IMR-90 (cell line): ENCODE measurements around the gene RPTOR. TPM values are rescaled to one million over a fixed set of nuclear protein-coding genes. Genes with fewer than 3 reads are reported as not detected.

Experiments used
- ATAC-seq: fragments of 200-7000 bp; cut with Tn5 transposase; 2 replicates; pipeline ENCODE4 v1.9.1; 2020; ENCODE audit warnings: low read depth, mild to moderate bottlenecking, moderate library complexity
- BruUV-seq: library from RNA; stranded (reverse); fragments of 400-500 nt; replicated peaks from 2 replicates; lab custom pipeline; 2021; lab: Mats Ljungman, UMichigan
- CTCF ChIA-PET: fragments of 300-600 bp; formaldehyde crosslinking; extraction: SDS; loops from one replicate; lab custom pipeline; 2021; ENCODE audit warnings: antibody characterized with exemption; lab: Yijun Ruan, JAX
- POLR2A ChIA-PET: fragments of 300-600 bp; sonication (Branson Sonifier 250); formaldehyde crosslinking; loops from one replicate; lab custom pipeline; 2022; ENCODE audit warnings: antibody characterized with exemption; ENCODE audit not compliant: unreplicated experiment; lab: Charles Lee
- DNase-seq: peaks from one replicate; pipeline ENCODE4 v3.0.0; 2013
- H2AFZ ChIP-seq: replicated peaks from 2 replicates; pipeline ENCODE3; 2013; ENCODE audit warnings: low read length, mild to moderate bottlenecking; ENCODE audit not compliant: poor library complexity
- H2AK5ac ChIP-seq: 2 replicates; pipeline ENCODE4 v1.6.1; 2013; ENCODE audit warnings: low read depth, low read length, inconsistent platforms
- H2AK9ac ChIP-seq: replicated peaks from 2 replicates; pipeline ENCODE3; 2013; ENCODE audit warnings: mild to moderate bottlenecking, low read depth, low read length, moderate library complexity; ENCODE audit not compliant: poor library complexity
- H2BK120ac ChIP-seq: 2 replicates; pipeline ENCODE4 v1.6.1; 2013; ENCODE audit warnings: low read depth, low read length, inconsistent platforms
- H2BK15ac ChIP-seq: 3 replicates; pipeline ENCODE4 v1.6.1; 2013; ENCODE audit warnings: low read depth, low read length, inconsistent platforms
- H2BK20ac ChIP-seq: 2 replicates; pipeline ENCODE4 v1.6.1; 2013; ENCODE audit warnings: low read depth, mild to moderate bottlenecking, inconsistent platforms, low read length, moderate library complexity
- H2BK5ac ChIP-seq: 2 replicates; pipeline ENCODE4 v1.6.1; 2013; ENCODE audit warnings: mild to moderate bottlenecking, low read depth, low read length, inconsistent platforms; ENCODE audit not compliant: poor library complexity, severe bottlenecking
- H3K14ac ChIP-seq: replicated peaks from 2 replicates; pipeline ENCODE4 v1.6.1; 2013; ENCODE audit warnings: low read depth, low read length, inconsistent platforms
- H3K18ac ChIP-seq: 2 replicates; pipeline ENCODE4 v1.6.1; 2013; ENCODE audit warnings: low read depth, low read length, control low read depth
- H3K23ac ChIP-seq: 2 replicates; pipeline ENCODE4 v1.6.1; 2013; ENCODE audit warnings: low read depth, low read length, inconsistent platforms
- H3K27ac ChIP-seq: 2 replicates; pipeline ENCODE4 v1.5.1; 2013; ENCODE audit warnings: mild to moderate bottlenecking, control low read depth, low read length; ENCODE audit not compliant: insufficient read depth
- H3K27me3 ChIP-seq: 2 replicates; pipeline ENCODE4 v1.6.1; 2013; ENCODE audit warnings: low read length; ENCODE audit not compliant: control insufficient read depth, insufficient read depth
- H3K36me3 ChIP-seq: 2 replicates; pipeline ENCODE4 v1.6.1; 2013; ENCODE audit warnings: low read length, mixed read lengths; ENCODE audit not compliant: control insufficient read depth, insufficient read depth
- H3K4ac ChIP-seq: 2 replicates; pipeline ENCODE4 v1.6.1; 2013; ENCODE audit warnings: low read depth, low read length, inconsistent platforms
- H3K4me1 ChIP-seq: 2 replicates; pipeline ENCODE4 v1.6.1; 2013; ENCODE audit warnings: low read length, mixed read lengths; ENCODE audit not compliant: control insufficient read depth, insufficient read depth
- H3K4me2 ChIP-seq: 2 replicates; pipeline ENCODE4 v1.6.1; 2013; ENCODE audit warnings: low read depth, mild to moderate bottlenecking, control low read depth, low read length, moderate library complexity
- H3K4me3 ChIP-seq: 2 replicates; pipeline ENCODE4 v1.5.1; 2013; ENCODE audit warnings: low read depth, mild to moderate bottlenecking, control low read depth, low read length, moderate library complexity; ENCODE audit not compliant: insufficient read depth
- H3K56ac ChIP-seq: 2 replicates; pipeline ENCODE4 v1.6.1; 2013; ENCODE audit warnings: low read length, inconsistent platforms; ENCODE audit not compliant: insufficient read depth; ENCODE audit errors: extremely low read depth
- H3K79me1 ChIP-seq, 2 experiments: 2 replicates each; pipeline ENCODE4 v1.6.1; 2013; ENCODE audit warnings: low read length in 2 of 2, inconsistent platforms in 1 of 2, low read depth in 1 of 2
- H3K9ac ChIP-seq: 2 replicates; pipeline ENCODE4 v1.6.1; 2013; ENCODE audit warnings: low read depth, low read length, control low read depth
- H3K9me1 ChIP-seq: 2 replicates; pipeline ENCODE4 v1.6.1; 2013; ENCODE audit warnings: low read length, inconsistent platforms; ENCODE audit not compliant: insufficient read depth
- H3K9me3 ChIP-seq: 2 replicates; pipeline ENCODE4 v1.6.1; 2013; ENCODE audit warnings: low read length; ENCODE audit not compliant: control insufficient read depth, insufficient read depth
- H4K20me1 ChIP-seq: 2 replicates; pipeline ENCODE4 v1.6.1; 2013; ENCODE audit warnings: low read length, inconsistent platforms; ENCODE audit not compliant: insufficient read depth
- H4K5ac ChIP-seq: 2 replicates; pipeline ENCODE4 v1.6.1; 2013; ENCODE audit warnings: mild to moderate bottlenecking, low read depth, low read length, control low read depth
- H4K8ac ChIP-seq, 2 experiments: 2 replicates each; pipeline ENCODE4 v1.6.1; 2013; ENCODE audit warnings: low read depth in 2 of 2, low read length in 2 of 2, control low read depth in 1 of 2, inconsistent platforms in 1 of 2
- H4K91ac ChIP-seq: 2 replicates; pipeline ENCODE4 v1.6.1; 2013; ENCODE audit warnings: low read depth, low read length, inconsistent platforms; ENCODE audit not compliant: insufficient read depth
- BHLHE40 ChIP-seq: fragments of 150-350 bp; IDR thresholded peaks from 2 replicates; pipeline ENCODE4 v1.6.1; 2016; ENCODE audit warnings: mild to moderate bottlenecking, low read depth, low read length
- CEBPB ChIP-seq: IDR thresholded peaks from 2 replicates; pipeline ENCODE4 v1.6.1; 2012; ENCODE audit warnings: low read depth, low read length, improper control_type of control experiment
- CHD1 ChIP-seq: IDR thresholded peaks from 2 replicates; pipeline ENCODE4 v1.6.1; 2012; ENCODE audit warnings: low read depth, low read length, improper control_type of control experiment
- ELK1 ChIP-seq: fragments of 150-350 bp; IDR thresholded peaks from 2 replicates; pipeline ENCODE4 v1.6.1; 2016; ENCODE audit warnings: low read depth, mild to moderate bottlenecking, low read length, moderate library complexity, borderline replicate concordance
- MAFK ChIP-seq: IDR thresholded peaks from 2 replicates; pipeline ENCODE4 v1.6.1; 2012; ENCODE audit warnings: low read depth, low read length, improper control_type of control experiment
- MAZ ChIP-seq: IDR thresholded peaks from 2 replicates; pipeline ENCODE4 v1.6.1; 2012; ENCODE audit warnings: low read depth, mild to moderate bottlenecking, low read length, improper control_type of control experiment, moderate library complexity, borderline replicate concordance
- MXI1 ChIP-seq: IDR thresholded peaks from 2 replicates; pipeline ENCODE4 v1.6.1; 2012; ENCODE audit warnings: low read depth, mild to moderate bottlenecking, low read length, moderate library complexity, borderline replicate concordance
- NFE2L2 ChIP-seq: fragments of 150-350 bp; IDR thresholded peaks from 2 replicates; pipeline ENCODE4 v1.6.1; 2016; ENCODE audit warnings: low read depth, mild to moderate bottlenecking, low read length
- POLR2A ChIP-seq: IDR thresholded peaks from 2 replicates; pipeline ENCODE4 v1.6.1; 2012; ENCODE audit warnings: mild to moderate bottlenecking, low read depth, low read length
- RAD21 ChIP-seq: IDR thresholded peaks from 2 replicates; pipeline ENCODE4 v1.6.1; 2012; ENCODE audit warnings: low read length, improper control_type of control experiment
- RCOR1 ChIP-seq: IDR thresholded peaks from 2 replicates; pipeline ENCODE4 v1.6.1; 2012; ENCODE audit warnings: mild to moderate bottlenecking, low read length, improper control_type of control experiment; ENCODE audit not compliant: insufficient replicate concordance
- RFX5 ChIP-seq: IDR thresholded peaks from 2 replicates; pipeline ENCODE4 v1.8.0; 2012; ENCODE audit warnings: low read depth, mild to moderate bottlenecking, low read length, moderate library complexity
- SMC3 ChIP-seq: fragments of 150-350 bp; IDR thresholded peaks from 2 replicates; pipeline ENCODE4 v1.6.1; 2016; ENCODE audit warnings: low read depth, mild to moderate bottlenecking, antibody characterized with exemption, low read length, moderate library complexity
- USF2 ChIP-seq: fragments of 150-350 bp; IDR thresholded peaks from 2 replicates; pipeline ENCODE4 v1.6.1; 2017; ENCODE audit warnings: mild to moderate bottlenecking, antibody characterized with exemption, low read length, low read depth
- WGBS, 2 experiments: methylation state at CpG; one replicate each; pipeline versions ENCODE4 v1.1.5 to v1.1.7; 2013; ENCODE audit warnings: missing lambda C conversion rate in 2 of 2; ENCODE audit not compliant: insufficient read length in 1 of 2; ENCODE audit errors: extremely low coverage in 2 of 2; 5-methylcytosine and 5-hydroxymethylcytosine counted together
- dilution Hi-C: fragments of 300-500 bp; cut with HindIII; formaldehyde crosslinking; loops from one replicate; pipeline ENCODE4 v1.14.3; 2018; ENCODE audit warnings: low sequenced_read_pairs; ENCODE audit not compliant: unreplicated experiment
- in situ Hi-C: fragments of 300-500 bp; cut with MboI; formaldehyde crosslinking; loops from 3 replicates; pipeline ENCODE4 v1.14.3; 2019; ENCODE audit warnings: low sequenced_read_pairs, inconsistent platforms, mixed read lengths
- intact Hi-C: fragments of 100-400 bp; cut with micrococcal nuclease; formaldehyde crosslinking; loops from 2 replicates; pipeline ENCODE4 v1.10.0; 2022
- polyA plus RNA-seq, 3 experiments: library from polyadenylated mRNA; depleted of rRNA; stranded (reverse); fragments of >200 nt; gene quantifications; 2 replicates each; pipeline ENCODE4 v1.2.3, GENCODE V29; 2012; ENCODE audit warnings: low replicate concordance in 1 of 3
- total RNA-seq: library from RNA; depleted of rRNA; stranded (reverse); fragments of >200 nt; gene quantifications from 2 replicates; pipeline ENCODE4 v1.2.3, GENCODE V29; 2012
- TF ChIP-seq, protein P1 (sequence below): conservative IDR thresholded peaks from 2 replicates; pipeline ENCODE4 v1.5.1; 2012; ENCODE audit warnings: mild to moderate bottlenecking, low read depth, low read length, improper control_type of control experiment

The RPTOR gene
- total and polyA plus RNA-seq, 2 of the 4 experiments (the other 2 are of a cell fraction), result 10.8 to 14.7 TPM

DNA sequence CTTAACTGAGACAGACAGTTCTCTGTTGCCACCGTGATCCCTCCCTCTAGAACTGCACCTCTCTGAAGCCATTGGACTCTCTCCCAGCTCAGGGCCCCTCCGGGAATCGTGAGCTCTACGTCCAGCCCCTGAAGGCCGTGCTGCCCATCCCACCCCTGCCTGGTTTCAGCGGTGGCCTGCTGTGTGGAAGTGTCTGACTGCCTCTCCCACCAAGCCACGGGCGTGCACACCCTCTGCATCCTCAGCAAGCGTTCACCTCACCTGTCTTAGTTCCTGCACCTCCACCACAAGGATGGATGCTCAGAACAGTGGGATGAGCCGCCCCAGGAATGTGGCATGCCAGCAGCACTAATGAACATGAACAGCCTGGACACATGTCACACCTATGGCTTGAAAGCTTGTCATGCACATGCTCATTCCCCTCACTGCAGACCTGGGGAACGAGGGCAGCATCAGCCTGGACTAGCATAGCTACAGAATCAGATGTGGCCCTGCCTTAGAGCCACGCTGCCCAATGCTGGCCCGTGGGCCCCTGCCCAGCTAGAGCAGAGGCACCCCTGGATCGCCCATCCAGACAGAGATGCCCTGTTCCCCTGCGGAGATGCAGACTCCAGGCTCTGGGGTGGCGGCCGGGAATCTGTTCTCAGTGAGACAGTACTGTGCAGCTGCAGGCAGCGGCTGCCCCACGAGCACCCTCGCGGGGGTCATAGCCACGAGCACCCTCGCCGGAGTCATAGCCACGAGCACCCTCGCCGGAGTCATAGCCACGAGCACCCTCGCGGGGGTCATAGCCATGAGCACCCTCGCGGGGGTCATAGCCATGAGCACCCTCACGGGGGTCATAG is 373.3 kb downstream of the RPTOR start:
- ChIA-PET POLR2A (no interaction called here), CTCF (no interaction called here)
- no peak overlapping the region for H3K18ac ChIP-seq
- no peak for DNase-seq
- no peak overlapping the region for H3K4ac ChIP-seq
- H2BK5ac ChIP-seq, result no peak overlapping the region
- no peak overlapping the region for H3K4me2 ChIP-seq
- dilution Hi-C loops (no loop called here), intact Hi-C loops (no loop called here), in situ Hi-C loops (no loop called here)
- H3K27me3 ChIP-seq, result no peaks in the 10 kb centered on the region
- H2AFZ ChIP-seq, result no peak overlapping the region
- 95% methylated on average over 11 of the region's 33 CpGs; no CpG with 5 or more reads in 1 of the 2 experiments for WGBS, 2 experiments
- no peak overlapping the region for H3K56ac ChIP-seq
- BruUV-seq, result no TSS peak
- H3K14ac ChIP-seq, result no peak overlapping the region
- H4K91ac ChIP-seq, result no peak overlapping the region
- H3K23ac ChIP-seq, result no peak overlapping the region
- no peaks in the 10 kb centered on the region for H4K20me1 ChIP-seq
- H3K79me1 ChIP-seq, result no peaks in the 10 kb centered on the region
- H3K9me1 ChIP-seq, result no peaks in the 10 kb centered on the region
- H2AK5ac ChIP-seq, result no peak overlapping the region
- no peak overlapping the region for H2AK9ac ChIP-seq
- H3K27ac ChIP-seq, result no peak overlapping the region
- H3K9me3 ChIP-seq, result no peaks in the 10 kb centered on the region
- H3K36me3 ChIP-seq, result peaks cover 25% of the 10 kb centered on the region
- H4K8ac ChIP-seq, result no peak overlapping the region
- no peak for ATAC-seq
- no peak overlapping the region for H2BK20ac ChIP-seq
- H2BK15ac ChIP-seq, result no peak overlapping the region
- no peaks in the 10 kb centered on the region for H3K4me1 ChIP-seq
- H3K4me3 ChIP-seq, result no peak overlapping the region
- H3K9ac ChIP-seq, result no peak overlapping the region
- H4K5ac ChIP-seq, result no peak overlapping the region
- H2BK120ac ChIP-seq, result no peak overlapping the region
- TF ChIP-seq MXI1 (no peak), RCOR1 (no peak), NFE2L2 (no peak), USF2 (no peak), ELK1 (no peak), MAZ (no peak), MAFK (no peak), CEBPB (no peak), SMC3 (no peak), RFX5 (no peak), CHD1 (no peak), BHLHE40 (no peak), RAD21 (no peak), POLR2A (no peak)
- TF ChIP-seq, protein P1, sequence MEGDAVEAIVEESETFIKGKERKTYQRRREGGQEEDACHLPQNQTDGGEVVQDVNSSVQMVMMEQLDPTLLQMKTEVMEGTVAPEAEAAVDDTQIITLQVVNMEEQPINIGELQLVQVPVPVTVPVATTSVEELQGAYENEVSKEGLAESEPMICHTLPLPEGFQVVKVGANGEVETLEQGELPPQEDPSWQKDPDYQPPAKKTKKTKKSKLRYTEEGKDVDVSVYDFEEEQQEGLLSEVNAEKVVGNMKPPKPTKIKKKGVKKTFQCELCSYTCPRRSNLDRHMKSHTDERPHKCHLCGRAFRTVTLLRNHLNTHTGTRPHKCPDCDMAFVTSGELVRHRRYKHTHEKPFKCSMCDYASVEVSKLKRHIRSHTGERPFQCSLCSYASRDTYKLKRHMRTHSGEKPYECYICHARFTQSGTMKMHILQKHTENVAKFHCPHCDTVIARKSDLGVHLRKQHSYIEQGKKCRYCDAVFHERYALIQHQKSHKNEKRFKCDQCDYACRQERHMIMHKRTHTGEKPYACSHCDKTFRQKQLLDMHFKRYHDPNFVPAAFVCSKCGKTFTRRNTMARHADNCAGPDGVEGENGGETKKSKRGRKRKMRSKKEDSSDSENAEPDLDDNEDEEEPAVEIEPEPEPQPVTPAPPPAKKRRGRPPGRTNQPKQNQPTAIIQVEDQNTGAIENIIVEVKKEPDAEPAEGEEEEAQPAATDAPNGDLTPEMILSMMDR, result no peak
